Measurements from ENCODE around the gene APBB2. TPM values are rescaled to one million over a fixed set of nuclear protein-coding genes. Genes with fewer than 3 reads are reported as not detected.

The APBB2 gene
- total and polyA plus RNA-seq, 2 of the 8 experiments (the other 6 are each of a cell fraction or from before 2014, with no cell fraction given): 58.7 to 59.4 TPM

DNA sequence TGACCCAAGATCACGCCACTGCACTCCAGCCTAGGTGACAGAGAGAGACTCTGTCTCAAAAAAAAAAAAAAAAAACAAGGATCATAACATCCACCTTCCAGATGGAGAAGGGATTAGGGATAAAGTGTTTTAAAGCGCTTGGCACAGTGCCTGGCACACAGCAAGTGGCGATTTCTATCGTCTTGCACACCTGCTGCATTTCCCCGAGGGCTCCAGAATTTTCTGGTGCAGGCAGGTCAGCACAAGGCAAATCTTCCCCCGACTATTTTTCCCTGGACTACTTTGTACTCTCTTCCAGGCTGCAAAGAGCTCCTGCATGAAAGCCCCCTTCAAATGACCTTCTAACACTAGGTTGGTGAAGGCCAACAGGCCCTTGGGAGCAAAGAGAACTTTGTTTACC, 57.3 kb downstream of the APBB2 start:
- Histone ChIP-seq H3K27me3 (replicated peaks in 1 of 4; ENCODE audit: control insufficient read depth in 3 of 4, extremely low read depth in 1 of 4, insufficient read depth in 3 of 4, low read length in 3 of 4) (no peaks in the 10 kb centered on the region), H3K27ac (ENCODE audit: low read depth, low read length) (no peak overlapping the region), H3K9ac (replicated peaks in 1 of 4; ENCODE audit: extremely low read depth in 1 of 4, low read depth in 3 of 4, low read length in 3 of 4) (no peak overlapping the region), H3K23me2 (ENCODE audit: low read depth, low read length) (no peaks in the 10 kb centered on the region), H3K9me3 (ENCODE audit: insufficient read depth in 2 of 2, low read depth in 1 of 2, low read length in 1 of 2) (no peaks in the 10 kb centered on the region), H2BK12ac (ENCODE audit: low read depth, low read length) (no peak overlapping the region), H4K91ac (replicated peaks; ENCODE audit: insufficient read length, low read length) (no peak overlapping the region), H2AK5ac (ENCODE audit: low read depth, low read length) (no peak overlapping the region), H3K56ac (replicated peaks; ENCODE audit: insufficient read length, low read depth, low read length) (no peak overlapping the region), H3K4me2 (ENCODE audit: insufficient read depth in 1 of 2, low read depth in 2 of 2, low read length in 2 of 2) (no peak overlapping the region), H2BK120ac (replicated peaks; ENCODE audit: low read depth, low read length) (no peak overlapping the region), H2BK20ac (ENCODE audit: low read length) (no peak overlapping the region), H3K36me3 (ENCODE audit: control insufficient read depth in 2 of 4, insufficient read depth in 4 of 4, low read length in 3 of 4) (no peaks in the 10 kb centered on the region), H3K23ac (ENCODE audit: insufficient read length) (no peak overlapping the region), H3K79me1 (ENCODE audit: low read depth, low read length) (peaks cover 2% of the 10 kb centered on the region), H4K5ac (ENCODE audit: insufficient read length, low read depth, low read length) (no peak overlapping the region), H3K79me2 (ENCODE audit: control insufficient read depth in 1 of 2, insufficient read depth in 2 of 2, low read length in 2 of 2) (peaks cover 0 to 24% of the 10 kb centered on the region in 2 experiments; a peak in 1 of 4 replicates), H3K4me1 (replicated peaks in 1 of 4; ENCODE audit: control insufficient read depth in 3 of 4, insufficient read depth in 4 of 4, low read length in 3 of 4) (no peaks in the 10 kb centered on the region; a peak in 1 of 7 replicates), H2BK15ac (ENCODE audit: low read length) (no peak overlapping the region), H3K18ac (ENCODE audit: extremely low read depth, low read length) (no peak overlapping the region), H4K20me1 (replicated peaks in 1 of 2; ENCODE audit: control insufficient read depth in 1 of 2, insufficient read depth in 2 of 2, low read length in 2 of 2) (no peaks in the 10 kb centered on the region), H4K8ac (ENCODE audit: extremely low read depth, insufficient read depth, low read length) (no peak overlapping the region), H2BK5ac (ENCODE audit: low read depth, low read length) (no peak overlapping the region), H2AFZ (ENCODE audit: low read length) (no peak overlapping the region), H3K14ac (ENCODE audit: insufficient read length) (no peak overlapping the region), H3K4me3 (ENCODE audit: extremely low read depth in 1 of 4, insufficient read depth in 2 of 4, low read depth in 3 of 4, low read length in 4 of 4) (no peak overlapping the region), H3K4ac (replicated peaks; ENCODE audit: insufficient read length, low read depth, low read length) (no peak overlapping the region)
- CTCF ChIA-PET (ENCODE audit: partially characterized antibody): interaction anchor here (1.4 to 1.5 kb wide), 2 partner anchors 17 to 35 kb away, joined by 3 read pairs; no protein-coding TSS in a partner anchor
- 97% methylated on average over 6 of the region's 6 CpGs; no CpG with 5 or more reads in 1 of the 2 experiments for WGBS, 2 experiments (ENCODE audit: extremely low coverage in 1 of 2, insufficient coverage in 1 of 2, insufficient read length in 1 of 2, insufficient replicate concordance in 2 of 2, low coverage in 1 of 2, low lambda C conversion rate in 2 of 2, missing lambda C conversion rate in 1 of 2)
- POLR2A ChIA-PET (ENCODE audit: partially characterized antibody): interaction anchor here (1.1 kb wide), 1 partner anchor 11 kb away, joined by 3 read pairs; no protein-coding TSS in a partner anchor
- no peak for FAIRE-seq
- DNase-seq (ENCODE audit: low read depth in 1 of 2, low spot score in 2 of 2): no peak
- TF ChIP-seq BRCA1 (IDR thresholded peaks at IDR 0.05; ENCODE audit: low read depth, low read length) (no peak), CREB1 (IDR thresholded peaks at IDR 0.05) (no peak), CBX8 (IDR thresholded peaks at IDR 0.05; ENCODE audit: borderline replicate concordance, low read depth, low read length) (no peak), NRF1 (IDR thresholded peaks at IDR 0.05; ENCODE audit: low read depth, low read length) (no peak), YY1 (IDR thresholded peaks at IDR 0.05; ENCODE audit: low read depth, low read length) (no peak), MAFK (IDR thresholded peaks at IDR 0.05; ENCODE audit: low read depth, low read length) (no peak), GABPA (IDR thresholded peaks at IDR 0.05; ENCODE audit: borderline replicate concordance, insufficient read depth, low read length) (no peak)

Measured in H1 (cell line).